SU-DHL-6 (cell line): ENCODE results near the gene DLG2.

ENCODE experiments used
- H2AFZ ChIP-seq: fragments of 200-600 bp; sonication (generic); 2 replicates; pipeline ENCODE4 v1.6.1; 2014; ENCODE audit warnings: low read depth, mild to moderate bottlenecking, moderate library complexity, mixed read lengths, antibody characterized with exemption, low read length; ENCODE audit not compliant: severe bottlenecking
- H3F3A ChIP-seq: fragments of 200-600 bp; shearing (Covaris generic); 2 replicates; pipeline ENCODE4 v1.6.0; 2016; ENCODE audit warnings: antibody characterized with exemption, mild to moderate bottlenecking; ENCODE audit not compliant: insufficient read depth
- H3K27ac ChIP-seq: fragments of 200-600 bp; sonication (generic); 2 replicates; pipeline ENCODE4 v1.5.1; 2016; ENCODE audit warnings: low read depth, mild to moderate bottlenecking, low read length, moderate library complexity, mixed read lengths
- H3K27me3 ChIP-seq: fragments of 200-600 bp; sonication (generic), shearing (Covaris generic); 2 replicates; pipeline ENCODE4 v1.6.0; 2014; ENCODE audit warnings: mild to moderate bottlenecking, low read length
- H3K36me3 ChIP-seq: fragments of 200-600 bp; sonication (generic); 2 replicates; pipeline ENCODE4 v1.6.1; 2014; ENCODE audit warnings: mild to moderate bottlenecking, low read length, mixed read lengths
- H3K4me2 ChIP-seq: fragments of 300-600, 200-600 bp; shearing (Covaris generic), sonication (generic); 2 replicates; pipeline ENCODE4 v1.6.0; 2014; ENCODE audit warnings: low read length, low read depth, mild to moderate bottlenecking; ENCODE audit not compliant: poor library complexity, severe bottlenecking
- H3K4me3 ChIP-seq: fragments of 200-600 bp; sonication (generic); 2 replicates; pipeline ENCODE4 v1.5.1; 2014; ENCODE audit warnings: antibody characterized with exemption, low read length, mild to moderate bottlenecking, mixed read lengths; ENCODE audit not compliant: insufficient read depth, poor library complexity, severe bottlenecking
- H3K79me2 ChIP-seq: fragments of 200-600 bp; sonication (generic); 2 replicates; pipeline ENCODE4 v1.6.1; 2014; ENCODE audit warnings: mild to moderate bottlenecking, low read length, moderate library complexity; ENCODE audit not compliant: insufficient read depth
- H3K9ac ChIP-seq: fragments of 200-600 bp; sonication (generic); 2 replicates; pipeline ENCODE4 v1.7.0; 2014; ENCODE audit warnings: mild to moderate bottlenecking, low read length
- H3K9me2 ChIP-seq: fragments of 200-600 bp; sonication (generic); replicated peaks from 2 replicates; pipeline ENCODE4 v1.6.1; 2014; ENCODE audit warnings: low read length; ENCODE audit not compliant: insufficient read depth
- H3K9me3 ChIP-seq: fragments of 200-600 bp; sonication (generic); 2 replicates; pipeline ENCODE4 v1.6.1; 2014; ENCODE audit warnings: low read length, mixed read lengths; ENCODE audit not compliant: insufficient read depth
- H4K20me1 ChIP-seq: fragments of 200-600 bp; sonication (generic); 2 replicates; pipeline ENCODE4 v1.6.1; 2014; ENCODE audit warnings: low read depth, mild to moderate bottlenecking, antibody characterized with exemption, low read length, moderate library complexity, mixed read lengths
- CTCF ChIP-seq: fragments of 200-600 bp; sonication (generic); IDR thresholded peaks from one replicate; pipeline ENCODE4 v1.5.1; 2017; ENCODE audit warnings: antibody characterized with exemption, mild to moderate bottlenecking, low read length, moderate library complexity; ENCODE audit not compliant: insufficient read depth, poor library complexity, severe bottlenecking
- EZH2phosphoT487 ChIP-seq: fragments of 200-600 bp; sonication (generic), shearing (Covaris generic); conservative IDR thresholded peaks from 2 replicates; pipeline ENCODE4 v1.6.1; 2018; ENCODE audit warnings: mild to moderate bottlenecking, antibody characterized with exemption, low read length, moderate library complexity, mixed read lengths

Gene DLG2

GRCh38 chr11:84146826-84147225 lies 1480.3 kb downstream of the DLG2 start:
- no peaks in the 10 kb centered on the region for H4K20me1 ChIP-seq
- H3K9me3 ChIP-seq = no peaks in the 10 kb centered on the region
- H3K4me2 ChIP-seq = no peak overlapping the region
- no peaks in the 10 kb centered on the region for H3K36me3 ChIP-seq
- H3K27me3 ChIP-seq = no peaks in the 10 kb centered on the region
- TF ChIP-seq EZH2phosphoT487 = no peak
- no peak for TF ChIP-seq CTCF
- no peak overlapping the region for H3K27ac ChIP-seq
- no peak overlapping the region for H2AFZ ChIP-seq
- H3K9me2 ChIP-seq = no peaks in the 10 kb centered on the region
- no peak overlapping the region for H3K9ac ChIP-seq
- no peaks in the 10 kb centered on the region for H3K79me2 ChIP-seq
- no peaks in the 10 kb centered on the region for H3F3A ChIP-seq
- H3K4me3 ChIP-seq = no peak overlapping the region

GRCh38 chr11:84145616-84146185 lies 1481.4 kb downstream of the DLG2 start:
- Histone ChIP-seq H3K27me3 (no peaks in the 10 kb centered on the region), H3K4me3 (no peak overlapping the region), H4K20me1 (no peaks in the 10 kb centered on the region), H3K4me2 (no peak overlapping the region), H3K9me3 (no peaks in the 10 kb centered on the region), H2AFZ (no peak overlapping the region), H3K79me2 (no peaks in the 10 kb centered on the region), H3K27ac (no peak overlapping the region), H3F3A (no peaks in the 10 kb centered on the region), H3K9ac (no peak overlapping the region), H3K36me3 (no peaks in the 10 kb centered on the region), H3K9me2 (no peaks in the 10 kb centered on the region)
- TF ChIP-seq CTCF (no peak), EZH2phosphoT487 (no peak)

DNA sequence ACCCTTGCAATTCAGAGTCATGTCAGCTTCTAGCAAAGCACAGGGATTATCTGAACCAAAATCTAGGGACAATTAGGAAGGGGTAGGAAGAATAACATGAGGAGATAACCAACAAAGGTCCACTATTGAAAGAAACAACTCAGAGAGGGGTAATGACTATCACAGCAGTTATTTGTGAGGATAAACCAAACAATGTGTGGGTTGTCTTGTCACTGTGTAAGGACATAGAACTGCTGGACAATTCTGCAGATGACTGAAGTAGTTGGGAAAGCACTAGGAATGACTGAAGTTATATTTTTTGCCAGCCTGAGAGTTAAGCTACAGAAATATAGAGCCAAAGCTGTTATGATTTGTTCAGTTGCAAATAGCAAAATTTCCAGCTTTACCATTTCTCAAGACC lies 1482.6 kb downstream of the DLG2 start:
- no peaks in the 10 kb centered on the region for H3K36me3 ChIP-seq
- H4K20me1 ChIP-seq = no peaks in the 10 kb centered on the region
- no peaks in the 10 kb centered on the region for H3K27me3 ChIP-seq
- no peaks in the 10 kb centered on the region for H3K9me3 ChIP-seq
- H3K9me2 ChIP-seq = no peaks in the 10 kb centered on the region
- TF ChIP-seq CTCF (no peak), EZH2phosphoT487 (no peak)
- no peak overlapping the region for H3K4me3 ChIP-seq
- H3K9ac ChIP-seq = no peak overlapping the region
- H2AFZ ChIP-seq = no peak overlapping the region
- H3K27ac ChIP-seq = no peak overlapping the region
- no peak overlapping the region for H3K4me2 ChIP-seq
- no peaks in the 10 kb centered on the region for H3F3A ChIP-seq
- H3K79me2 ChIP-seq = no peaks in the 10 kb centered on the region

- Histone ChIP-seq H3K27ac (no peak overlapping the region), H4K20me1 (no peaks in the 10 kb centered on the region), H3K36me3 (no peaks in the 10 kb centered on the region), H3K4me2 (no peak overlapping the region), H3K79me2 (no peaks in the 10 kb centered on the region), H3K9me2 (no peaks in the 10 kb centered on the region), H2AFZ (no peak overlapping the region), H3K9ac (no peak overlapping the region), H3K9me3 (no peaks in the 10 kb centered on the region), H3F3A (no peaks in the 10 kb centered on the region), H3K27me3 (no peaks in the 10 kb centered on the region), H3K4me3 (no peak overlapping the region)
- TF ChIP-seq CTCF = no peak
- no peak for TF ChIP-seq EZH2phosphoT487
Observed at GRCh38 chr11:84142411-84142810, 1484.7 kb downstream of the DLG2 start.
